SU-DHL-6 (cell line): Measurements from ENCODE around the gene PDHB.

ENCODE experiments used
- H2AFZ ChIP-seq: fragments of 200-600 bp; sonication (generic); 2 replicates; pipeline ENCODE4 v1.6.1; 2014; ENCODE audit warnings: low read depth, mild to moderate bottlenecking, moderate library complexity, mixed read lengths, antibody characterized with exemption, low read length; ENCODE audit not compliant: severe bottlenecking
- H3F3A ChIP-seq: fragments of 200-600 bp; shearing (Covaris generic); 2 replicates; pipeline ENCODE4 v1.6.0; 2016; ENCODE audit warnings: antibody characterized with exemption, mild to moderate bottlenecking; ENCODE audit not compliant: insufficient read depth
- H3K27ac ChIP-seq: fragments of 200-600 bp; sonication (generic); 2 replicates; pipeline ENCODE4 v1.5.1; 2016; ENCODE audit warnings: low read depth, mild to moderate bottlenecking, low read length, moderate library complexity, mixed read lengths
- H3K27me3 ChIP-seq: fragments of 200-600 bp; sonication (generic), shearing (Covaris generic); 2 replicates; pipeline ENCODE4 v1.6.0; 2014; ENCODE audit warnings: mild to moderate bottlenecking, low read length
- H3K36me3 ChIP-seq: fragments of 200-600 bp; sonication (generic); 2 replicates; pipeline ENCODE4 v1.6.1; 2014; ENCODE audit warnings: mild to moderate bottlenecking, low read length, mixed read lengths
- H3K4me2 ChIP-seq: fragments of 300-600, 200-600 bp; shearing (Covaris generic), sonication (generic); 2 replicates; pipeline ENCODE4 v1.6.0; 2014; ENCODE audit warnings: low read length, low read depth, mild to moderate bottlenecking; ENCODE audit not compliant: poor library complexity, severe bottlenecking
- H3K4me3 ChIP-seq: fragments of 200-600 bp; sonication (generic); 2 replicates; pipeline ENCODE4 v1.5.1; 2014; ENCODE audit warnings: antibody characterized with exemption, low read length, mild to moderate bottlenecking, mixed read lengths; ENCODE audit not compliant: insufficient read depth, poor library complexity, severe bottlenecking
- H3K79me2 ChIP-seq: fragments of 200-600 bp; sonication (generic); 2 replicates; pipeline ENCODE4 v1.6.1; 2014; ENCODE audit warnings: mild to moderate bottlenecking, low read length, moderate library complexity; ENCODE audit not compliant: insufficient read depth
- H3K9ac ChIP-seq: fragments of 200-600 bp; sonication (generic); 2 replicates; pipeline ENCODE4 v1.7.0; 2014; ENCODE audit warnings: mild to moderate bottlenecking, low read length
- H3K9me2 ChIP-seq: fragments of 200-600 bp; sonication (generic); replicated peaks from 2 replicates; pipeline ENCODE4 v1.6.1; 2014; ENCODE audit warnings: low read length; ENCODE audit not compliant: insufficient read depth
- H3K9me3 ChIP-seq: fragments of 200-600 bp; sonication (generic); 2 replicates; pipeline ENCODE4 v1.6.1; 2014; ENCODE audit warnings: low read length, mixed read lengths; ENCODE audit not compliant: insufficient read depth
- H4K20me1 ChIP-seq: fragments of 200-600 bp; sonication (generic); 2 replicates; pipeline ENCODE4 v1.6.1; 2014; ENCODE audit warnings: low read depth, mild to moderate bottlenecking, antibody characterized with exemption, low read length, moderate library complexity, mixed read lengths
- CTCF ChIP-seq: fragments of 200-600 bp; sonication (generic); IDR thresholded peaks from one replicate; pipeline ENCODE4 v1.5.1; 2017; ENCODE audit warnings: antibody characterized with exemption, mild to moderate bottlenecking, low read length, moderate library complexity; ENCODE audit not compliant: insufficient read depth, poor library complexity, severe bottlenecking
- EZH2phosphoT487 ChIP-seq: fragments of 200-600 bp; sonication (generic), shearing (Covaris generic); conservative IDR thresholded peaks from 2 replicates; pipeline ENCODE4 v1.6.1; 2018; ENCODE audit warnings: mild to moderate bottlenecking, antibody characterized with exemption, low read length, moderate library complexity, mixed read lengths

The PDHB gene

GRCh38 chr3:58425782-58426181 is 7.8 kb downstream of the PDHB start:
- Histone ChIP-seq H2AFZ (no peak overlapping the region), H3K4me2 (no peak overlapping the region), H3K9me3 (no peaks in the 10 kb centered on the region), H3K36me3 (peaks cover 36% of the 10 kb centered on the region; the same call in 1 of the 2 replicates), H3K79me2 (no peaks in the 10 kb centered on the region), H3K27ac (no peak overlapping the region), H3K9me2 (no peaks in the 10 kb centered on the region), H3F3A (peaks cover 30% of the 10 kb centered on the region; the same call in 1 of the 2 replicates), H3K27me3 (no peaks in the 10 kb centered on the region), H3K4me3 (no peak overlapping the region), H3K9ac (no peak overlapping the region), H4K20me1 (no peaks in the 10 kb centered on the region)
- TF ChIP-seq CTCF = no peak
- no peak for TF ChIP-seq EZH2phosphoT487

DNA sequence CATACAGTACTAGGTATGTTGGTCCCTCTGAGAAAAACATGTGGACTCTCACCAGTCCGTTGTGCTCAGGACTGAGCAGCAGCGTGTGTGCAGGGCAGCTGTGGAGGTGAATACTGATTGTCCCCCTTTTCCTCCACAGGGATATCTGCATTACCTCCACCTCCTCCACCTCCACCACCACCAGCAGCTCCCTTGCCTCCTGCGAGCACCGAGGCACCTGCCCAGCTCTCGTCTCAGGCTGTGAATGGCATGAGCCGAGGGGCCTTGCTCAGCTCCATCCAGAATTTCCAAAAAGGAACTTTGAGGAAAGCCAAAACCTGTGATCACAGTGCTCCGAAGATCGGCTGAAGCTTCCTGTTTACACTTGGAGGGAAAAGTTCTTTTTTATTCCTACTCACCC is 9.0 kb downstream of the PDHB start:
- no peak overlapping the region for H3K4me2 ChIP-seq
- no peak overlapping the region for H3K4me3 ChIP-seq
- H3K27me3 ChIP-seq = no peaks in the 10 kb centered on the region
- peaks cover 38% of the 10 kb centered on the region; the same call in 1 of the 2 replicates for H3K36me3 ChIP-seq
- no peak for TF ChIP-seq CTCF
- no peaks in the 10 kb centered on the region for H3K9me3 ChIP-seq
- no peaks in the 10 kb centered on the region for H3K9me2 ChIP-seq
- no peak overlapping the region for H2AFZ ChIP-seq
- no peak overlapping the region for H3K27ac ChIP-seq
- H3K79me2 ChIP-seq = no peaks in the 10 kb centered on the region
- H3K9ac ChIP-seq = no peak overlapping the region
- H4K20me1 ChIP-seq = no peaks in the 10 kb centered on the region
- peaks cover 30% of the 10 kb centered on the region; the same call in 1 of the 2 replicates for H3F3A ChIP-seq

DNA sequence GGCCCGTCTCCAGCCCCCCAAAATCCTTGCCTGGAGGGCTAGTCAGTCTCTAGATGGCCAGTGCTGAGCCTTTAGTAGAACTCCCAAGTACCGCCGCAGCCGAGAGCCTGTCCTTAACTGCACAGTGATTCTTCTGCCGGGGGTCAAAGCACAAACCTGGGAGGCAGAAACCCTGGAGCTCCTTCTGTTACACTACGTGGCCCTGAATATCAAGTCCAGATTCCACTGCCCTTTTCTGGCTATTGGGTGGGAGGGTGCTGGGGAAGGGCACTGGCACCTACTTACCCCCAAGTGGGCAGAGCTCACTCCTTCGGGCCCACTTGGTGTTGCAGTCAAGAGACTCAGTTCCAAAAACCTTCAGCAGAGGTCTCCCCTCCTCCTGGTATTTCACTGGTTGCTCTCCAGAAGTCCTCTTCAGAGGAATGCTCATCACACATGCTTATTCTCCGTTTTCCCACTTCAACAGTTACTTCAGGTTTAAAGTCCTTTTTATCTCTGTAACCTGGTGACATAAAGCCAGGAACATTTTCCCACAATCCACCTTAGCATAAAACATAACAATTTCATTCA is 10.8 kb downstream of the PDHB start:
- TF ChIP-seq EZH2phosphoT487 (no peak), CTCF (no peak)
- Histone ChIP-seq H3K79me2 (no peaks in the 10 kb centered on the region), H3K27ac (no peak overlapping the region), H3F3A (peaks cover 26% of the 10 kb centered on the region; the same call in 1 of the 2 replicates), H3K9ac (no peak overlapping the region), H4K20me1 (no peaks in the 10 kb centered on the region), H2AFZ (no peak overlapping the region), H3K4me2 (no peak overlapping the region), H3K4me3 (no peak overlapping the region), H3K36me3 (peaks cover 32% of the 10 kb centered on the region; the same call in 1 of the 2 replicates), H3K9me2 (no peaks in the 10 kb centered on the region), H3K27me3 (no peaks in the 10 kb centered on the region), H3K9me3 (no peaks in the 10 kb centered on the region)
